Caco-2 (cell line): ENCODE measurements around the gene SYNGR1. TPM values are rescaled to one million over a fixed set of nuclear protein-coding genes. Genes with fewer than 3 reads are reported as not detected.

ENCODE experiments used
- BruUV-seq: library from RNA; stranded (reverse); fragments of 400-500 nt; replicated peaks from 2 replicates; lab custom pipeline; 2021; lab: Mats Ljungman, UMichigan
- CTCF ChIA-PET: fragments of 300-600 bp; sonication (Branson Sonifier 250); formaldehyde crosslinking; loops from one replicate; lab custom pipeline; 2022; ENCODE audit warnings: antibody characterized with exemption; lab: Charles Lee
- POLR2A ChIA-PET: fragments of 300-600 bp; sonication (Branson Sonifier 250); formaldehyde crosslinking; loops from one replicate; lab custom pipeline; 2022; ENCODE audit warnings: antibody characterized with exemption; lab: Charles Lee
- DNase-seq, 2 experiments: peaks; one replicate each; pipeline versions ENCODE4 v3.0.0 to v3.0.0-alpha.2; 2020 to 2022
- H3K27me3 ChIP-seq: replicated peaks from 2 replicates; pipeline ENCODE4 v1.6.0; 2011; ENCODE audit warnings: low read length; ENCODE audit not compliant: control insufficient read depth, insufficient read depth
- H3K36me3 ChIP-seq: 2 replicates; pipeline ENCODE4 v1.5.1; 2011; ENCODE audit warnings: low read length; ENCODE audit not compliant: control insufficient read depth, insufficient read depth
- H3K4me1 ChIP-seq: fragments of 250-450 bp; sonication (Bioruptor Pico); 2 replicates; pipeline ENCODE4 v1.5.1; 2020; ENCODE audit warnings: mild to moderate bottlenecking
- H3K4me3 ChIP-seq: 2 replicates; pipeline ENCODE4 v1.5.1; 2011; ENCODE audit warnings: low read depth, mild to moderate bottlenecking, control low read depth, low read length
- H3K9me3 ChIP-seq: fragments of 250-450 bp; sonication (Bioruptor Pico); 2 replicates; pipeline ENCODE4 v1.5.1; 2020; ENCODE audit warnings: mild to moderate bottlenecking, moderate library complexity
- H3K27ac Mint-ChIP-seq: one replicate; pipeline ENCODE4 v1.8.0; 2022; ENCODE audit warnings: mixed read lengths; ENCODE audit not compliant: unreplicated experiment
- H3K27me3 Mint-ChIP-seq: one replicate; pipeline ENCODE4 v1.8.0; 2022; ENCODE audit warnings: mixed read lengths; ENCODE audit not compliant: insufficient read depth, unreplicated experiment
- H3K36me3 Mint-ChIP-seq: one replicate; pipeline ENCODE4 v1.8.0; 2022; ENCODE audit warnings: mild to moderate bottlenecking, mixed read lengths; ENCODE audit not compliant: insufficient read depth, unreplicated experiment
- H3K4me1 Mint-ChIP-seq: one replicate; pipeline ENCODE4 v1.8.0; 2022; ENCODE audit warnings: low read depth, mixed read lengths; ENCODE audit not compliant: unreplicated experiment
- H3K4me3 Mint-ChIP-seq: one replicate; pipeline ENCODE4 v1.8.0; 2022; ENCODE audit warnings: mild to moderate bottlenecking, moderate library complexity, mixed read lengths; ENCODE audit not compliant: unreplicated experiment
- H3K9me3 Mint-ChIP-seq: one replicate; pipeline ENCODE4 v1.8.0; 2022; ENCODE audit warnings: mixed read lengths; ENCODE audit not compliant: unreplicated experiment
- intact Hi-C: fragments of 100-400 bp; cut with micrococcal nuclease; formaldehyde crosslinking; loops from one replicate; pipeline ENCODE4 v1.10.0; 2022; ENCODE audit not compliant: unreplicated experiment
- total RNA-seq: library from RNA; stranded (reverse); gene quantifications from 2 replicates; pipeline ENCODE4 v1.2.3, GENCODE V29; 2022
- TF ChIP-seq, protein P1 (sequence below), 2 experiments: fragments of 200-600 bp in 1 of 2; IDR thresholded peaks; 1 replicate in 1 of 2; 2 replicates in 1 of 2; pipeline versions ENCODE4 v1.5.1 to v1.8.0; 2011 to 2022; ENCODE audit warnings: antibody characterized with exemption in 1 of 2, control low read depth in 1 of 2, inconsistent platforms in 1 of 2, low read depth in 1 of 2, low read length in 1 of 2, mild to moderate bottlenecking in 1 of 2, moderate library complexity in 1 of 2; ENCODE audit not compliant: insufficient read depth in 1 of 2, severe bottlenecking in 1 of 2, unreplicated experiment in 1 of 2

The SYNGR1 gene
- total RNA-seq, 1 experiment from 2014 or later: 20.2 TPM

DNA sequence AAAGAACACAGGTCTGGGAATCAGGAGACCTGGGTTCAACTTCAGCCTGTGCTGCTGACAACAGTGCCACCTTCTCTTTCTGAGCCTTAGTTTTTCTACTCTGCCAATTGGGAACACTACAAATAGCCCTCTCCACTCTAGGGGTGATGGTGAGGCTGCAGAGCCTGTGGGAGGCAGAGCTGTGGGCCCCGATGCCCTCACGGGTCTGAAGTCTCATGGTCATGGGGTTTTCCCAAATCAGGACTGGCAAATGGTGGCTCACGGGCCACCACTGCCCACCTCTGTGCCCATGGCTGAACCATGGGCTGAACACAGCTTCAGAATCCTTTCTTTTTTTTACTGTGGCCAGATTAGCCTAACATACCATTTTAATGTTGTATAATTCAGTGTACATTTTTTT is 19.8 kb downstream of the SYNGR1 start:
- Mint-ChIP-seq H3K9me3 (no peaks in the 10 kb centered on the region), H3K27me3 (no peaks in the 10 kb centered on the region), H3K4me3 (no peak overlapping the region), H3K36me3 (peaks cover 6% of the 10 kb centered on the region), H3K27ac (no peak overlapping the region), H3K4me1 (peaks cover 8% of the 10 kb centered on the region)
- no TSS peak for BruUV-seq
- no peaks in the 10 kb centered on the region for H3K36me3 ChIP-seq
- TF ChIP-seq, protein P1, sequence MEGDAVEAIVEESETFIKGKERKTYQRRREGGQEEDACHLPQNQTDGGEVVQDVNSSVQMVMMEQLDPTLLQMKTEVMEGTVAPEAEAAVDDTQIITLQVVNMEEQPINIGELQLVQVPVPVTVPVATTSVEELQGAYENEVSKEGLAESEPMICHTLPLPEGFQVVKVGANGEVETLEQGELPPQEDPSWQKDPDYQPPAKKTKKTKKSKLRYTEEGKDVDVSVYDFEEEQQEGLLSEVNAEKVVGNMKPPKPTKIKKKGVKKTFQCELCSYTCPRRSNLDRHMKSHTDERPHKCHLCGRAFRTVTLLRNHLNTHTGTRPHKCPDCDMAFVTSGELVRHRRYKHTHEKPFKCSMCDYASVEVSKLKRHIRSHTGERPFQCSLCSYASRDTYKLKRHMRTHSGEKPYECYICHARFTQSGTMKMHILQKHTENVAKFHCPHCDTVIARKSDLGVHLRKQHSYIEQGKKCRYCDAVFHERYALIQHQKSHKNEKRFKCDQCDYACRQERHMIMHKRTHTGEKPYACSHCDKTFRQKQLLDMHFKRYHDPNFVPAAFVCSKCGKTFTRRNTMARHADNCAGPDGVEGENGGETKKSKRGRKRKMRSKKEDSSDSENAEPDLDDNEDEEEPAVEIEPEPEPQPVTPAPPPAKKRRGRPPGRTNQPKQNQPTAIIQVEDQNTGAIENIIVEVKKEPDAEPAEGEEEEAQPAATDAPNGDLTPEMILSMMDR (IDR thresholded peaks at IDR 0.05; ENCODE audit: insufficient read depth in 1 of 2, low read depth in 1 of 2, low read length in 1 of 2, severe bottlenecking in 1 of 2, unreplicated experiment in 1 of 2): no peak
- intact Hi-C loops: no loop called here
- CTCF ChIA-PET: no interaction called here
- H3K4me3 ChIP-seq: no peak overlapping the region
- H3K27me3 ChIP-seq: no peaks in the 10 kb centered on the region
- DNase-seq: no peak
- H3K9me3 ChIP-seq: no peaks in the 10 kb centered on the region
- H3K4me1 ChIP-seq: peaks cover under 1% of the 10 kb centered on the region; the same call in 1 of the 2 replicates
- POLR2A ChIA-PET: no interaction called here

DNA sequence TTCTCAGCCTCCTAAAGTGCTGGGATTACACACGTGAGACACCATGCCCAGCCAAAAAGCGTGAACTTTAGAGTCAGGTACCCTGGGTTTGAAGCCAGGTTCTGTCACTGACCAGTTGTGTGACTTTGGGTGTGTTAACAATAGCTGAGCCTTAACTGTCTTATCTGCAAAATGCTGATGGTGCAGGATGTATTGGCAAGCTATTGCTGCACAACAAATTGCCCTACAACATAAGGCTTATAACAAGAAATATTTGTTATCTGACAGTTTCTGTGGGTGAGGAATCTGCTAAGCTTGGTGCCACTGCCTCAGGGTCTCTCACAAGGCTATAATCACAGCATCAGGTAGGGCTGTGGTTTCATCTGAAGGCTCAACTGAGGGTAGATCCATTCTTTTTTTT is 21.9 kb downstream of the SYNGR1 start:
- POLR2A ChIA-PET: interaction anchor here (0.6 kb wide), 2 partner anchors 14 to 1429 kb away, joined by 5 to 6 read pairs; no protein-coding TSS in a partner anchor
- no peak overlapping the region for H3K4me3 Mint-ChIP-seq
- no peaks in the 10 kb centered on the region for H3K9me3 Mint-ChIP-seq
- Histone ChIP-seq H3K4me1 (no peaks in the 10 kb centered on the region; the same call in 1 of the 2 replicates), H3K4me3 (no peak overlapping the region), H3K9me3 (no peaks in the 10 kb centered on the region), H3K36me3 (no peaks in the 10 kb centered on the region), H3K27me3 (no peaks in the 10 kb centered on the region)
- H3K4me1 Mint-ChIP-seq: peaks cover 6% of the 10 kb centered on the region
- CTCF ChIA-PET: interaction anchor here (0.7 kb wide), 1 partner anchor 204 kb away, joined by 6 read pairs; no protein-coding TSS in a partner anchor
- no peak for DNase-seq
- TF ChIP-seq, protein P1 (IDR thresholded peaks at IDR 0.05; ENCODE audit: insufficient read depth in 1 of 2, low read depth in 1 of 2, low read length in 1 of 2, severe bottlenecking in 1 of 2, unreplicated experiment in 1 of 2): no peak
- no peaks in the 10 kb centered on the region for H3K27me3 Mint-ChIP-seq
- peaks cover 6% of the 10 kb centered on the region for H3K36me3 Mint-ChIP-seq
- BruUV-seq: no TSS peak
- no peak overlapping the region for H3K27ac Mint-ChIP-seq
- intact Hi-C loops: no loop called here

DNA sequence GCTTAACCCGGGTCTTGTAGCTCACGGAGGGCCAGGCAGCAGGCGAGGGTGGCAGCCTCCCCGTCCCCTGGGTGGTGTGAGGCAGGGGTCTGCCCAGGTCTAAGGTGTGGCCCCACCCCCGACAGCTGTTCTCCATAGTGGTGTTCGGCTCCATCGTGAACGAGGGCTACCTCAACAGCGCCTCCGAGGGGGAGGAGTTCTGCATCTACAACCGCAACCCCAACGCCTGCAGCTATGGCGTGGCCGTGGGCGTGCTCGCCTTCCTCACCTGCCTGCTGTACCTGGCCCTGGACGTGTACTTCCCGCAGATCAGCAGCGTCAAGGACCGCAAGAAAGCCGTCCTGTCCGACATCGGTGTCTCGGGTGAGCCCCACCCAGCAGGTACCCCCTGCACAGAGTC is 24.4 kb downstream of the SYNGR1 start:
- DNase-seq: no peak
- Histone ChIP-seq H3K36me3 (no peaks in the 10 kb centered on the region), H3K9me3 (no peaks in the 10 kb centered on the region), H3K4me1 (no peaks in the 10 kb centered on the region), H3K4me3 (no peak overlapping the region), H3K27me3 (no peaks in the 10 kb centered on the region)
- Mint-ChIP-seq H3K4me3 (no peak overlapping the region), H3K36me3 (no peaks in the 10 kb centered on the region), H3K27ac (no peak overlapping the region), H3K9me3 (no peaks in the 10 kb centered on the region), H3K4me1 (no peaks in the 10 kb centered on the region), H3K27me3 (no peaks in the 10 kb centered on the region)
- BruUV-seq: no TSS peak
- CTCF ChIA-PET: no interaction called here
- POLR2A ChIA-PET: no interaction called here
- TF ChIP-seq, protein P1 (IDR thresholded peaks at IDR 0.05; ENCODE audit: insufficient read depth in 1 of 2, low read depth in 1 of 2, low read length in 1 of 2, severe bottlenecking in 1 of 2, unreplicated experiment in 1 of 2): no peak
- intact Hi-C loops: no loop called here
